Neural crest cell (in vitro differentiated cells): ENCODE data around the gene PIPOX. TPM values are rescaled to one million over a fixed set of nuclear protein-coding genes. Genes with fewer than 3 reads are reported as not detected.

Source experiments
- DNase-seq: peaks from one replicate; pipeline ENCODE4 v3.0.0; 2021; ENCODE audit warnings: low read depth, mixed read lengths, low spot score
- H3K27ac Mint-ChIP-seq: one replicate; pipeline ENCODE4 v1.8.0; 2021; ENCODE audit warnings: mild to moderate bottlenecking, mixed read lengths; ENCODE audit not compliant: unreplicated experiment
- H3K27me3 Mint-ChIP-seq: 2 replicates; pipeline ENCODE4 v1.8.0; 2021; ENCODE audit warnings: low read depth, mild to moderate bottlenecking, mixed read lengths
- H3K36me3 Mint-ChIP-seq: 2 replicates; pipeline ENCODE4 v1.8.0; 2021; ENCODE audit warnings: low read depth, mild to moderate bottlenecking, mixed read lengths
- H3K4me1 Mint-ChIP-seq: 2 replicates; pipeline ENCODE4 v1.8.0; 2021; ENCODE audit warnings: mixed read lengths
- H3K4me3 Mint-ChIP-seq: one replicate; pipeline ENCODE4 v1.8.0; 2021; ENCODE audit warnings: mild to moderate bottlenecking, mixed read lengths
- H3K9me3 Mint-ChIP-seq: 2 replicates; pipeline ENCODE4 v1.8.0; 2021; ENCODE audit warnings: mixed read lengths
- CTCF ChIP-seq: fragments of 200-600 bp; sonication (generic); conservative IDR thresholded peaks from 2 replicates; pipeline ENCODE4 v1.5.0; 2021; ENCODE audit warnings: antibody characterized with exemption, mild to moderate bottlenecking
- total RNA-seq: library from RNA; stranded (reverse); gene quantifications from 2 replicates; pipeline ENCODE4 v1.2.1, GENCODE V29; 2021

The PIPOX gene
- total RNA-seq, 1 donor from 2014 or later = 4.1 TPM

DNA sequence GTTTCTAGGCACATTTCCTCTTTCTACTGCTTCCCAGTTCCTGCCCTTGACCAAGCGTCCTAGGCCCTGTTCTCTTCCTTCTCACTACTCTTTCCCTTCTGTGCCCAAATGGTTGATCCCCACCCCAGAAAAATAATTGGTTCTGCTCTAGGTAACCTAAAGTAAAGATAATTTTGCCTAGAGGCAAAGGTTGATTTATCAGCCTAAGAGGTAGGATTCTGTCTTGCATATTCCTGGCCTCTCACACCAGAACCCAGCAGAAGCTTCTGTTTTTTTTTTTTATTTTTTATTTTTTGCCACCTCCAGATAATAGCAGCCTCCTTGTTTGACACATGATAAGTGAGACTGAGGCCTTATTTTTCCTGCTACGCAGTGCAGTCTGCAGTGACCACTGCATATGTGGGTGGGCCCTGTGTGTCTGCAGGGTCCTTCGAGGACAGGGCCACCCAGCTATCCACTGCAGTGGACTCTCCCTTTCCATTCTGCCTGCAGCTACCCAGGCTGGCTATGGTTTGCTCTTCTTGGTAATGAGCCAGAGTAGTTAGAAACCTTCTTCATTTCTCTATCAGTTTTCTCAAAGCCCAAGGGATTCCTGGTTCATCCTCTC, 701 bp downstream of the PIPOX start:
- no peak for TF ChIP-seq CTCF
- Mint-ChIP-seq H3K36me3 (no peaks in the 10 kb centered on the region), H3K9me3 (no peaks in the 10 kb centered on the region), H3K4me1 (peaks cover 60% of the 10 kb centered on the region), H3K4me3 (no peak overlapping the region), H3K27ac (no peak overlapping the region), H3K27me3 (no peaks in the 10 kb centered on the region)
- DNase-seq = no peak

GRCh38 chr17:29045026-29045425, 2.1 kb downstream of the PIPOX start:
- no peak for DNase-seq
- no peak for TF ChIP-seq CTCF
- Mint-ChIP-seq H3K4me3 (no peak overlapping the region), H3K27ac (no peak overlapping the region), H3K27me3 (no peaks in the 10 kb centered on the region), H3K4me1 (peaks cover 73% of the 10 kb centered on the region), H3K9me3 (no peaks in the 10 kb centered on the region), H3K36me3 (no peaks in the 10 kb centered on the region)

- Mint-ChIP-seq H3K27ac (no peak overlapping the region), H3K4me3 (peak overlapping the region; percentile 6), H3K27me3 (no peaks in the 10 kb centered on the region), H3K36me3 (no peaks in the 10 kb centered on the region), H3K9me3 (no peaks in the 10 kb centered on the region), H3K4me1 (peaks cover 70% of the 10 kb centered on the region)
- no peak for DNase-seq
- no peak for TF ChIP-seq CTCF
These were observed 3.0 kb downstream of the PIPOX start for GRCh38 chr17:29045734-29046472.

GRCh38 chr17:29046473-29046839, 3.5 kb downstream of the PIPOX start:
- no peak overlapping the region for H3K27ac Mint-ChIP-seq
- peaks cover 74% of the 10 kb centered on the region for H3K4me1 Mint-ChIP-seq
- no peak for TF ChIP-seq CTCF
- no peaks in the 10 kb centered on the region for H3K9me3 Mint-ChIP-seq
- DNase-seq = no peak
- no peak overlapping the region for H3K4me3 Mint-ChIP-seq
- H3K27me3 Mint-ChIP-seq = no peaks in the 10 kb centered on the region
- no peaks in the 10 kb centered on the region for H3K36me3 Mint-ChIP-seq

- peak; percentile 55 for DNase-seq
- Mint-ChIP-seq H3K27me3 (no peaks in the 10 kb centered on the region), H3K36me3 (no peaks in the 10 kb centered on the region), H3K4me3 (peak overlapping the region; percentile 64), H3K9me3 (no peaks in the 10 kb centered on the region), H3K27ac (peak overlapping the region; percentile 85), H3K4me1 (peaks cover 65% of the 10 kb centered on the region)
- TF ChIP-seq CTCF = no peak
These were observed 5.8 kb downstream of the PIPOX start for GRCh38 chr17:29048440-29049368.
